ENCODE data around the gene PBX1. TPM values are rescaled to one million over a fixed set of nuclear protein-coding genes. Genes with fewer than 3 reads are reported as not detected.

The PBX1 gene
- total and polyA plus RNA-seq, 2 donors (not counting 3 experiments of a cell fraction or from before 2014, with no cell fraction given): 10.7 to 24.1 TPM

DNA sequence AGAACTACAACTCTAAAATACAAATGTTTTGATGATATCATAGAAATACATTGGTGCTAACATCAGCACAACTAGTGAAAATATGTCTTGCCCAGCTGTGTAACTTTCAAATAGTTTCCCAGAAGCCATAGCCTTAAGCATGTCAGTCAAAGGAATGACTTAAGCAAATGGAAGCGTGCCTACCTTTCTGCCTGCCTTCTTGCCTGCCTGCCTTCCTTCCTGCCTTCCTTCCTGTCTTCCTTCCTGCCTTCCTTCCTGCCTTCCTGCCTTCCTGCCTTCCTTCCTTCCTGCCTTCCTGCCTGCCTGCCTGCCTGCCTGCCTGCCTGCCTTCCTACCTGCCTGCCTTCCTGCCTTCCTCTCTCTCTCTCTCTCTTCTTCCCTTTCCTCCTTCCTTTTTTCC, 104.0 kb downstream of the PBX1 start:
- FAIRE-seq (no peak), DNase-seq (ENCODE audit: low read depth, low spot score) (no peak)
- no peak overlapping the region for H3K4me2 ChIP-seq (ENCODE audit: insufficient read depth, low read length)
- no peaks in the 10 kb centered on the region for H3K9me1 ChIP-seq (replicated peaks; ENCODE audit: control insufficient read depth, extremely low read depth, insufficient read depth, low read length)
- BruUV-seq (replicated peaks): no TSS peak
- TF ChIP-seq MYC (IDR thresholded peaks at IDR 0.05; ENCODE audit: low read depth, low read length) (no peak), POLR2A (IDR thresholded peaks at IDR 0.05; ENCODE audit: low read depth, low read length) (no peak), JUN (IDR thresholded peaks at IDR 0.05; ENCODE audit: borderline replicate concordance, insufficient read depth, insufficient read length, low read depth) (no peak), POLR2AphosphoS5 (IDR thresholded peaks at IDR 0.05; ENCODE audit: insufficient read depth, low read depth, low read length) (no peak), FOS (IDR thresholded peaks at IDR 0.05; ENCODE audit: borderline replicate concordance, insufficient read depth, low read length) (no peak)
- TF ChIP-seq, protein P1, sequence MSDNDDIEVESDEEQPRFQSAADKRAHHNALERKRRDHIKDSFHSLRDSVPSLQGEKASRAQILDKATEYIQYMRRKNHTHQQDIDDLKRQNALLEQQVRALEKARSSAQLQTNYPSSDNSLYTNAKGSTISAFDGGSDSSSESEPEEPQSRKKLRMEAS (IDR thresholded peaks at IDR 0.05; ENCODE audit: insufficient read depth, insufficient read length): no peak
- no peaks in the 10 kb centered on the region for H3K27me3 ChIP-seq (ENCODE audit: control insufficient read depth in 2 of 2, insufficient read depth in 2 of 2, low read length in 2 of 2)
- H4K20me1 ChIP-seq (replicated peaks; ENCODE audit: control insufficient read depth, extremely low read depth, insufficient read depth, low read length): no peaks in the 10 kb centered on the region
- CTCF ChIA-PET: no interaction called here
- no peaks in the 10 kb centered on the region for H3K4me1 ChIP-seq (ENCODE audit: control insufficient read depth, extremely low read depth, insufficient read depth, low read length)
- no peaks in the 10 kb centered on the region for H3K9me3 ChIP-seq (replicated peaks; ENCODE audit: control insufficient read depth, insufficient read depth, low read length)
- no peak overlapping the region for H2AFZ ChIP-seq (ENCODE audit: low read depth, low read length)
- H3K9ac ChIP-seq (replicated peaks; ENCODE audit: extremely low read depth, insufficient read depth, low read length): no peak overlapping the region
- dilution Hi-C loops (cut with MboI; ENCODE audit: extremely low pct_ligation_motif_present, low sequenced_read_pairs) (no loop called here), intact Hi-C loops (cut with micrococcal nuclease) (no loop called here)
- H3K27ac ChIP-seq (ENCODE audit: insufficient read depth, low read depth, low read length): no peak overlapping the region
- H3K4me3 ChIP-seq (replicated peaks in 1 of 3; ENCODE audit: insufficient read depth in 1 of 3, low read depth in 1 of 3, low read length in 3 of 3): no peak overlapping the region
- POLR2A ChIA-PET: no interaction called here
- no peaks in the 10 kb centered on the region for H3K36me3 ChIP-seq (ENCODE audit: control insufficient read depth in 2 of 2, extremely low read depth in 1 of 2, insufficient read depth in 2 of 2, low read length in 2 of 2)
- no peaks in the 10 kb centered on the region for H3K79me2 ChIP-seq (ENCODE audit: control insufficient read depth, insufficient read depth, low read length)

DNA sequence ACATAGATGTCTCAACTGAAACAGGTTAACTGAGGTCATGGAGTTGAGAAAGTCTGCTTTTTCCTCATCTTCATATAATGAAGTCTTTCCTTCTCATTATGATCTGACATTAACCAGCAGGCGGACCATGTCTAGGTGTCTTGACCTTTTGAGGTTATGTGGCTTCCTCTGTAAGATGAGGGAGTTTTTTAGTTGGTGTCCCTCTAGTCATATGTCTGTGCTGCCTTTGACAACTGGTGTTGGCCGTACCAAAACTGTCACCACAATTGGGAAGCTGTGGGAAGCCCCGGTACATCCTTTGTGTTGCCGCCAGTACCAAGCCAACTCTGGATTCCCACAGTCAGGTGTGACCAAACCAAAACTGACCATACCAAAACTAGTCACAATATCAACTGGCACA, 105.1 kb downstream of the PBX1 start:
- no peak overlapping the region for H3K27ac ChIP-seq (ENCODE audit: insufficient read depth, low read depth, low read length)
- ChIA-PET CTCF (no interaction called here), POLR2A (no interaction called here)
- DNase-seq (ENCODE audit: low read depth, low spot score) (no peak), FAIRE-seq (no peak)
- dilution Hi-C loops (cut with MboI; ENCODE audit: extremely low pct_ligation_motif_present, low sequenced_read_pairs): no loop called here
- H3K4me2 ChIP-seq (ENCODE audit: insufficient read depth, low read length): no peak overlapping the region
- intact Hi-C loops (cut with micrococcal nuclease): no loop called here
- TF ChIP-seq EZH2 (IDR thresholded peaks at IDR 0.05; ENCODE audit: borderline replicate concordance, low read depth, low read length, severe bottlenecking): no peak
- TF ChIP-seq JUN (IDR thresholded peaks at IDR 0.05; ENCODE audit: borderline replicate concordance, insufficient read depth, insufficient read length, low read depth): no peak
- no peak for TF ChIP-seq FOS (IDR thresholded peaks at IDR 0.05; ENCODE audit: borderline replicate concordance, insufficient read depth, low read length)
- TF ChIP-seq, protein P2, sequence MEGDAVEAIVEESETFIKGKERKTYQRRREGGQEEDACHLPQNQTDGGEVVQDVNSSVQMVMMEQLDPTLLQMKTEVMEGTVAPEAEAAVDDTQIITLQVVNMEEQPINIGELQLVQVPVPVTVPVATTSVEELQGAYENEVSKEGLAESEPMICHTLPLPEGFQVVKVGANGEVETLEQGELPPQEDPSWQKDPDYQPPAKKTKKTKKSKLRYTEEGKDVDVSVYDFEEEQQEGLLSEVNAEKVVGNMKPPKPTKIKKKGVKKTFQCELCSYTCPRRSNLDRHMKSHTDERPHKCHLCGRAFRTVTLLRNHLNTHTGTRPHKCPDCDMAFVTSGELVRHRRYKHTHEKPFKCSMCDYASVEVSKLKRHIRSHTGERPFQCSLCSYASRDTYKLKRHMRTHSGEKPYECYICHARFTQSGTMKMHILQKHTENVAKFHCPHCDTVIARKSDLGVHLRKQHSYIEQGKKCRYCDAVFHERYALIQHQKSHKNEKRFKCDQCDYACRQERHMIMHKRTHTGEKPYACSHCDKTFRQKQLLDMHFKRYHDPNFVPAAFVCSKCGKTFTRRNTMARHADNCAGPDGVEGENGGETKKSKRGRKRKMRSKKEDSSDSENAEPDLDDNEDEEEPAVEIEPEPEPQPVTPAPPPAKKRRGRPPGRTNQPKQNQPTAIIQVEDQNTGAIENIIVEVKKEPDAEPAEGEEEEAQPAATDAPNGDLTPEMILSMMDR (IDR thresholded peaks at IDR 0.05; ENCODE audit: extremely low read depth in 1 of 2, insufficient read depth in 1 of 2, low read depth in 1 of 2, low read length in 2 of 2): no peak
- TF ChIP-seq POLR2AphosphoS5 (IDR thresholded peaks at IDR 0.05; ENCODE audit: insufficient read depth, low read depth, low read length): no peak
- TF ChIP-seq, protein P1 (IDR thresholded peaks at IDR 0.05; ENCODE audit: insufficient read depth, insufficient read length): no peak
- TF ChIP-seq MYC (IDR thresholded peaks at IDR 0.05; ENCODE audit: low read depth, low read length): no peak
- TF ChIP-seq POLR2A (IDR thresholded peaks at IDR 0.05; ENCODE audit: low read depth, low read length): no peak
- TF ChIP-seq GATA2 (IDR thresholded peaks at IDR 0.05; ENCODE audit: insufficient read depth, insufficient read length, low read depth, low read length): no peak
- no peak overlapping the region for H3K9ac ChIP-seq (replicated peaks; ENCODE audit: extremely low read depth, insufficient read depth, low read length)
- H2AFZ ChIP-seq (ENCODE audit: low read depth, low read length): no peak overlapping the region
- no peaks in the 10 kb centered on the region for H3K36me3 ChIP-seq (ENCODE audit: control insufficient read depth in 2 of 2, extremely low read depth in 1 of 2, insufficient read depth in 2 of 2, low read length in 2 of 2)
- no peaks in the 10 kb centered on the region for H3K9me1 ChIP-seq (replicated peaks; ENCODE audit: control insufficient read depth, extremely low read depth, insufficient read depth, low read length)
- no TSS peak for BruUV-seq (replicated peaks)
- no peaks in the 10 kb centered on the region for H4K20me1 ChIP-seq (replicated peaks; ENCODE audit: control insufficient read depth, extremely low read depth, insufficient read depth, low read length)
- H3K4me1 ChIP-seq (ENCODE audit: control insufficient read depth, extremely low read depth, insufficient read depth, low read length): no peaks in the 10 kb centered on the region
- no peaks in the 10 kb centered on the region for H3K79me2 ChIP-seq (ENCODE audit: control insufficient read depth, insufficient read depth, low read length)
- no peaks in the 10 kb centered on the region for H3K9me3 ChIP-seq (replicated peaks; ENCODE audit: control insufficient read depth, insufficient read depth, low read length)
- H3K4me3 ChIP-seq (replicated peaks in 1 of 3; ENCODE audit: insufficient read depth in 1 of 3, low read depth in 1 of 3, low read length in 3 of 3): no peak overlapping the region
- H3K27me3 ChIP-seq (ENCODE audit: control insufficient read depth in 2 of 2, insufficient read depth in 2 of 2, low read length in 2 of 2): no peaks in the 10 kb centered on the region
